Stimulated activated CD4-positive, alpha-beta T cell treated with anti-CD3 and anti-CD28 coated beads, Interleukin-4, amount 100 ng/mL, for 1 hour (primary cell): ENCODE data around the gene SLC2A13.

Source experiments
- DNase-seq: peaks from one replicate; pipeline ENCODE4 v3.0.0-alpha.2; 2020

The SLC2A13 gene

DNA sequence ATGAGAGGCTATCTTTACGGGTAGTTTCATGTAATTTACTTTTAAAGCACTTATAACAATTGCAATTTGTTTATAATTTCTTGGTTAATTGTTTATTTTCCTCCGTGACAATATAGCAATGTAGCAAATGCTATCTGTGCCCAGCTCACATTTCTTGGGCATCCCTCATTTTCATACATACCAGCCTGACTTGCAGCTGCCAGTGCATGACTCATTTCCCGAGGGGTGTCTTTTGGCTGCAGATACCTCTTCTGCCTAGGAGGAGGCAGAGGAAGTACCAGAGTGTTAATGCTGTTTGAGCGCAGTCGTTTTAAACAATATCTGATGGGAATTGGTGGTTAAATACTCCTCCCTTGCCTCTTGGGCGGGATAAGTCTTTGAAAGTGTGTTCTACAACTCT, 382.1 kb downstream of the SLC2A13 start:
- DNase-seq, result no peak

DNA sequence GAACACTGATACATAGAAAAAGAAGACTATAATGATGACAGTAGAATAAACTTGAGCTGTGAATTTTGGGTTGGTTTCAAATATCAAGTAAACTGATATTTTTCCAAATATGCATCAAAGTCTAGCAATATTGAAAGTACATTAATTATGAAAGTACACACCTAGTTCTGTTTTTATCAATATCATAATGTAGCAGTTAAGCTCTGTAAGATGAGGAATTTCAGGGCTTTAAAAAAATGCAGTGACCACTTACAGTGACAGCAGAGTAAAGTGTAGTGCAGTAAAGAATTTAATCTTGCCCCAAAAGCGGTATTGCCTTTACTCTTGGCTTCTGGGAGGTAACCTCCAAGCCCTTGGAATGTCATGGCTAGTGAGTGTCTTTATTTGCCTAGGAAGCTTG, 383.4 kb downstream of the SLC2A13 start:
- no peak for DNase-seq

DNA sequence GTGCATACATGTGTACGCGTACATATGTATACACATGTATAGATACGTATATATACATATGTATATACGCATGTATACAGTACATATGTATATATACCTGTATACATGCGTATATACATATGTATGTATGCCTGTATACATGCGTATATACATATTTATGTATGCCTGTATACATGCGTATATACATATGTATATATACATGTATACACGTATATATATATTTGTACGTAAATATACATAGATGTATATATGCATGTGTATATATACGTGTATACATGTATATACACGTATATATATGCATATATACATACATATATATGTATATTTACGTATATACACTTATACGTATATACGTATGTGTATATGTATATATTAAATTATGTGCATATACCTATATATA, 392.3 kb downstream of the SLC2A13 start:
- DNase-seq, result no peak

DNA sequence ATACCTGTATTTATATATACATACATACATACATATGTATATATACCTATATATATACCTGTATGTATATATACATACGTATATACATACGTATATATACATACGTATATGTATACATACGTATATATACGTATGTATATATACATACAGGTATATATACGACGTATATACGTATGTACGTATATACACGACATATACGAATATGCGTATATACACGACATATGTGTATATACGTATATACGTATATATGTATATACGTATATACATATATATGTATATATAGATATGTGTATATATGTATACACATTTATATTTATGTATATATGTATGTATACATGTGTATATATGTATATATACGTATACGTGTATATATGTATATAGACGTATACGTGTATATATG, 393.5 kb downstream of the SLC2A13 start:
- no peak for DNase-seq
